ENCODE results near the gene NOL4L. TPM values are rescaled to one million over a fixed set of nuclear protein-coding genes. Genes with fewer than 3 reads are reported as not detected.

Gene NOL4L
- total RNA-seq, 1 donor from 2014 or later: 106 TPM

GRCh38 chr20:32607727-32608663 lies 22.9 kb upstream of the NOL4L start:
- peaks cover 29% of the 10 kb centered on the region for H3K4me1 Mint-ChIP-seq (ENCODE audit: low read depth, unreplicated experiment)
- H3K27ac Mint-ChIP-seq (ENCODE audit: unreplicated experiment): no peak overlapping the region
- H3K36me3 Mint-ChIP-seq (ENCODE audit: unreplicated experiment): no peaks in the 10 kb centered on the region
- DNase-seq: no peak
- H3K9me3 Mint-ChIP-seq (ENCODE audit: unreplicated experiment): peaks cover 8% of the 10 kb centered on the region
- H3K4me3 Mint-ChIP-seq (ENCODE audit: unreplicated experiment): no peak overlapping the region
- no peak for TF ChIP-seq CTCF (IDR thresholded peaks at IDR 0.05; ENCODE audit: partially characterized antibody, unreplicated experiment)
- H3K27me3 Mint-ChIP-seq (ENCODE audit: unreplicated experiment): peaks cover 11% of the 10 kb centered on the region

GRCh38 chr20:32607324-32607723 lies 22.2 kb upstream of the NOL4L start:
- Mint-ChIP-seq H3K4me3 (ENCODE audit: unreplicated experiment) (no peak overlapping the region), H3K9me3 (ENCODE audit: unreplicated experiment) (peaks cover 10% of the 10 kb centered on the region), H3K4me1 (ENCODE audit: low read depth, unreplicated experiment) (peaks cover 29% of the 10 kb centered on the region), H3K27me3 (ENCODE audit: unreplicated experiment) (peaks cover 10% of the 10 kb centered on the region), H3K36me3 (ENCODE audit: unreplicated experiment) (peaks cover 4% of the 10 kb centered on the region), H3K27ac (ENCODE audit: unreplicated experiment) (no peak overlapping the region)
- TF ChIP-seq CTCF (IDR thresholded peaks at IDR 0.05; ENCODE audit: partially characterized antibody, unreplicated experiment): no peak
- DNase-seq: no peak

- H3K27me3 Mint-ChIP-seq (ENCODE audit: unreplicated experiment): peaks cover 11% of the 10 kb centered on the region
- H3K9me3 Mint-ChIP-seq (ENCODE audit: unreplicated experiment): peaks cover 8% of the 10 kb centered on the region
- H3K36me3 Mint-ChIP-seq (ENCODE audit: unreplicated experiment): peaks cover 5% of the 10 kb centered on the region
- no peak overlapping the region for H3K4me3 Mint-ChIP-seq (ENCODE audit: unreplicated experiment)
- H3K4me1 Mint-ChIP-seq (ENCODE audit: low read depth, unreplicated experiment): peaks cover 27% of the 10 kb centered on the region
- no peak for DNase-seq
- H3K27ac Mint-ChIP-seq (ENCODE audit: unreplicated experiment): no peak overlapping the region
- TF ChIP-seq CTCF (IDR thresholded peaks at IDR 0.05; ENCODE audit: partially characterized antibody, unreplicated experiment): no peak
Measured at GRCh38 chr20:32606790-32607189, 21.7 kb upstream of the NOL4L start.

GRCh38 chr20:32606107-32606506 lies 21.0 kb upstream of the NOL4L start:
- Mint-ChIP-seq H3K4me3 (ENCODE audit: unreplicated experiment) (no peak overlapping the region), H3K36me3 (ENCODE audit: unreplicated experiment) (peaks cover 5% of the 10 kb centered on the region), H3K27ac (ENCODE audit: unreplicated experiment) (no peak overlapping the region), H3K9me3 (ENCODE audit: unreplicated experiment) (peaks cover 8% of the 10 kb centered on the region), H3K4me1 (ENCODE audit: low read depth, unreplicated experiment) (peaks cover 21% of the 10 kb centered on the region), H3K27me3 (ENCODE audit: unreplicated experiment) (peaks cover 14% of the 10 kb centered on the region)
- TF ChIP-seq CTCF (IDR thresholded peaks at IDR 0.05; ENCODE audit: partially characterized antibody, unreplicated experiment): no peak
- DNase-seq: no peak

- Mint-ChIP-seq H3K9me3 (ENCODE audit: unreplicated experiment) (peaks cover 8% of the 10 kb centered on the region), H3K27me3 (ENCODE audit: unreplicated experiment) (peaks cover 14% of the 10 kb centered on the region), H3K27ac (ENCODE audit: unreplicated experiment) (no peak overlapping the region), H3K36me3 (ENCODE audit: unreplicated experiment) (peaks cover 5% of the 10 kb centered on the region), H3K4me3 (ENCODE audit: unreplicated experiment) (no peak overlapping the region), H3K4me1 (ENCODE audit: low read depth, unreplicated experiment) (peaks cover 16% of the 10 kb centered on the region)
- no peak for TF ChIP-seq CTCF (IDR thresholded peaks at IDR 0.05; ENCODE audit: partially characterized antibody, unreplicated experiment)
- DNase-seq: no peak
Measured at GRCh38 chr20:32605167-32605656, 20.1 kb upstream of the NOL4L start.
